GM10847 (cell line): ENCODE results near the gene GSTM3.
"Not testable (repeated sequence)": the region's sequence is repeated elsewhere in the genome, so short reads cannot be mapped to it uniquely, and the experiment has no call there.

Source experiments
- POLR2A ChIP-seq: IDR thresholded peaks from 2 replicates; pipeline ENCODE4 v1.6.1; 2011; ENCODE audit not compliant: insufficient read length; ENCODE audit errors: extremely low read depth

Gene GSTM3

GRCh38 chr1:109726007-109726406, 14.8 kb downstream of the GSTM3 start:
- no peak for TF ChIP-seq POLR2A

GRCh38 chr1:109725510-109725909, 15.3 kb downstream of the GSTM3 start:
- no peak for TF ChIP-seq POLR2A

DNA sequence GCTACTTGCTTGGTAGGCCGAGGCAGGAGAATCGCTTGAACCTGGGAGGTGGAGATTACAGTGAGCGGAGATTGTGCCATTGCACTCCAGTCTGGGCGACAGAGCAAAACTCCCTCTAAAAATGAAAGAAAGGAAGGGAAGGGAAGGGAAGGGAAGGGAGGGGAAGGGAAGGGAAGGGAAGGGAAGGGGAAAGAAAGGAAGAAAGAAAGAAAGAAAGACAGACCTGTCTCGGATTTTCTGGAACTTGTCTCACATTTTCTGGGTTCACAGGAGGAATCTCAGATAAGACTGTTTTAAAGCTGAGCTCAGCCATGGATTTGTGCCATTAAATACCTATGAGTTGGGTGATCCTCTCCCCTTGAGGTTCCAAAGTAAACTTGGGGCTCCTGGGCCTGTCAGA, 15.9 kb downstream of the GSTM3 start:
- TF ChIP-seq POLR2A: no peak

DNA sequence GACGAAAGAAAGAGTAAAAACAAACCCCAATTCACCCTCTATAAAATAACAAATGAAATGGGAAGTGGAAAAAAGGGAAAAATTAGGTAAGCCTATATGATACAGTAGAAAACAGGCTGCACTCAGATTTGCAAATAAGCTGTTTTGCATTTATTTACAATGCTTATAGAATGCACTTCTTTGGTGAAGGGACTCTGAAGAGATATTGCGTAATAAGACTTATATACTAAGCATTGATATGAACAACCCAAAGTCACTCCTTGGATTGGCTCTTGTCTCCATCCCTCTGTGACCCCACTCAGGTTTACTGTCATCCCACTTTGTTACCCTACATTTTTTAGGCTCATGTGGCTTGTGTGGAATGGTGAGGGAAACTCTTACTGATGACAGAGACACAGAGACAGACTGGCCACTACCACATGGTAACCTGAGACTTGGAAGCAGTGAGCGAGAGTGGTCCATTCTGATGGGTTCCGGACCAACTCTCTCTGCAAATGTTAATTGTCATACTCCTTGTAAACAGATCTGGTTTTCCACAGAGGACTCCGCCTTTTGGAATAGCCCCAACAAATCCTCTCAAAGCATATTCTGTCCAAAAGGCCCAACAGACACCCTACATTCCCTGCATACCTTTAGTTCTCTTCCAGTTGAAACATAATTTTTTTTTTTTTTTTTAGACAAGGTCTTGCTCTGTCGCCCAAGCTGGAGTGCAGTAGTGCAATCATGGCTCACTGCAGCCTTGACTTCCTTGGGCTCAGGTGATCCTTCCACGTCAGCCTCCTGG, 17.7 kb downstream of the GSTM3 start:
- TF ChIP-seq POLR2A: no peak

- TF ChIP-seq POLR2A: no peak
These were observed 18.9 kb downstream of the GSTM3 start for GRCh38 chr1:109721971-109722370.

- TF ChIP-seq POLR2A: no peak
These were observed 19.8 kb downstream of the GSTM3 start for GRCh38 chr1:109721042-109721441.

DNA sequence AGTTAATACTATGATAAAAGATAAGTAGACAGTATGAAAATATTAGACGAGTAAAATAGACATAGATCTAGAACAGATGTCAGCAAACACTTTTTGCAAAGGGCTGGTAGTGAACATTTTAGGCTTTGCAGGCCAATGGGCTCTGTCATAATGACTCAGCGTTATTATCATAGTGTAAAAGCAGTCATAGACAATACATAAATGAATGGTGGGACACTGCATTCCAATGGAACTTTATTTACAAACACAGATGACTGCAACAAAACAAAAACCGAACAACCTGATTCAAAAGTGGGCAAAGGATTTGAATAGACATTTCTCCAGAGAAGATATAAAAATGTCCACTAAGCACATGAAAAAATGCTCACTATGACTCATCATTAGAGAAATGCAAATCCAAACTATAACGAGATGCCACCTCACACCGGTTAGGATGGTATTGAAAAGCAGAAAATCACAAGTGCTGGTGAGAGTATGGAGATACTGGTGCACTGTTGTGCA, 21.5 kb downstream of the GSTM3 start:
- no peak for TF ChIP-seq POLR2A

- TF ChIP-seq POLR2A: no peak
These were observed 22.3 kb downstream of the GSTM3 start for GRCh38 chr1:109718495-109718894.

GRCh38 chr1:109717729-109718128, 23.1 kb downstream of the GSTM3 start:
- TF ChIP-seq POLR2A: no peak

- no peak for TF ChIP-seq POLR2A
These were observed 24.2 kb downstream of the GSTM3 start for GRCh38 chr1:109716570-109717090.

DNA sequence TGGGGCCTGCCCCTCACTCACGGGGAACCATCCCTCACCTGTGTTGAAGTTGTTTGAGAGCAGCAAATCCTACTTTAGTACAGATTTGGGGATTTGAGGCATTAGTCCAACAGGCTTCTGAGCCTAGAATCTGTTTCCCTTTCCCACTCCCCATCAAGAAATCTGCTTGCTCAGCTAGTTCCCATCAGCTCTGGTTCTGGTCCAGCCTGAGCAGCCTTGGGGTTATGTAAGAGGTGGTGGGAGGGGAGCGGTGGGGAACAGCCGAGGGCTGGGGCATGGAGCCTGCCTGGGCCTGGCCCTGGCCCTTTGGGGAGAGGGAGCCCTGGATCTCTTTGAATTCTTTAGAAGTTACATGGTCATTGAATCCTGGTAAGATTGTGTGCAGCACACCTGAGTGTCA, 24.7 kb downstream of the GSTM3 start:
- no peak for TF ChIP-seq POLR2A

DNA sequence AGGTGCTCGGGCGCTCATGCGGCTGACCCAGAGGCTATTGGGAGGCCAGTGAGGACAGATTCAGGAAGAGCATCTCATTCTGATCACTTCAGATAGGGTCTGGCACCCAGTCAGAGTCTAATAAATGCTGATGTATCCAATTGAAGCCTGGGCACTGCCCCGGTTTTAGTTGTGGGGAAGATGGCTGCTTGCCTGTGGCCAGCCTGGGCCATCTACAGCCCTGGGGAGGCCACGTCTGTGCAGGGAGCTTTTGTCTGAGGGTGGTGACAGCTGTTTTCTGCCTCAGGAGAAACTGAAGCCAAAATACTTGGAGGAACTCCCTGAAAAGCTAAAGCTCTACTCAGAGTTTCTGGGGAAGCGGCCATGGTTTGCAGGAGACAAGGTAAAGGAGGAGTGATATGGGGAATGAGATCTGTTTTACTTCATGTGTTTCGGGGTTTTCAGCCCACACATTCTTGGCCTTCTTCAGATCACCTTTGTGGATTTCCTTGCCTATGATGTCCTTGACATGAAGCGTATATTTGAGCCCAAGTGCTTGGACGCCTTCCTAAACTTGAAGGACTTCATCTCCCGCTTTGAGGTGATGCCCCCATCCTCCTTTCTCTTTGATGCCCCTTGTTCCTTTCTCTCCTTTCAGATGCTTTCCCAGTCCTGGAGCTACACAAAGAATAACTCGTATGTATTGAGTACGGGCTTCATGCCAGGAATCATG, 26.0 kb downstream of the GSTM3 start:
- TF ChIP-seq POLR2A: no peak

GRCh38 chr1:109713636-109714035, 27.2 kb downstream of the GSTM3 start:
- no peak for TF ChIP-seq POLR2A

GRCh38 chr1:109712321-109712864, 28.4 kb downstream of the GSTM3 start:
- TF ChIP-seq POLR2A: no peak

DNA sequence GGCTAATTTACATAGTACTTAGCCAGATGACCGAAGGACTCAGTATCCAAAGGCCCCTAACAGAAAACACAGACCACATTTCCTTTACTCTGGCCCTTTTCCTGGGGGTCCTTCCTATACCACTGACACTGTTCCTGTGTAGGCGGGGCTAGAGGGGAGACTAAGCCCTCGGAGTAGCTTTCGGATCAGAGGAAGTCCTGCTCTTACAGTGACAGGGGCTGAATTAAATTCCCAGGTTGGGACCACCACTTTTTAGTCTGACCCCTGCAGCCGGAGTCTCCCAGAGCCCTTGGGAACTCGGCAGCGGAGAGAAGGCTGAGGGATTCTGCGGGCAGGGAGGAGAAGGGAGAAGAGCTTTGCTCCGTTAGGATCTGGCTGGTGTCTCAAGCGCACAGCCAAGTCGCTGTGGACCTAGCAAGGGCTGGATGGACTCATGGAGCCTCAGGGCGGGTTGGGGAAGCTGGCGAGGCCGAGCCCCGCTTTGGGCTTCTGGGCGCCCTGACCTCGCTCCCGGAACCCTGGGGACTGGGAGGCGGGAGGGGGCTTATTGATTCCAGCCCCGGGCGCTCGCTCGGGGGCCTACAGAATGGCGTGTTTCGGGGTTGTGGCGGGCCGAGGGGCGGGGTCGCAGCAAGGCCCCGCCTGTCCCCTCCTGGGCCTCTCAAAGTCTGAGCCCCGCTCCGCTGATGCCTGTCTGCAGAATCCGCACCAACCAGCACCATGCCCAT, 29.1 kb downstream of the GSTM3 start, which contains the start of gene GSTM5:
GSTM5 (plus strand) TSS at position 659 of the 728 bp plus-strand sequence; CDS start at position 721, 62 bp downstream.
- TF ChIP-seq POLR2A: not testable (repeated sequence)
